ENCODE measurements around the gene LSG1. TPM values are rescaled to one million over a fixed set of nuclear protein-coding genes. Genes with fewer than 3 reads are reported as not detected.

The LSG1 gene
- total and polyA plus RNA-seq, 2 of the 13 experiments (the other 11 are each of a cell fraction or from before 2014, with no cell fraction given), result 21.4 to 32.1 TPM

- no peak overlapping the region for H2AFZ ChIP-seq (ENCODE audit: low read length)
- H3K27ac ChIP-seq (ENCODE audit: extremely low read length, insufficient read depth, low read length), result no peak overlapping the region
- intact Hi-C loops (cut with micrococcal nuclease; ENCODE audit: unreplicated experiment), result loop anchor here (5.0 to 10.0 kb wide), 3 partner anchors 35 to 838 kb away; no protein-coding TSS in a partner anchor
- ChIA-PET POLR2A (interaction anchor here (0.5 to 2.7 kb wide), 3 partner anchors 15 to 584 kb away, joined by 3 to 11 read pairs (median 6); partner anchors contain the start of genes LSG1 and XXYLT1), CTCF (ENCODE audit: low intra/inter-chr PET ratio, low total read pairs) (no interaction called here)
- no peaks in the 10 kb centered on the region for H3K9me3 ChIP-seq (ENCODE audit: low read length)
- no peaks in the 10 kb centered on the region for H4K20me1 ChIP-seq (ENCODE audit: insufficient read depth, low read length)
- ATAC-seq (no peak), DNase-seq (ENCODE audit: low spot score) (no peak), FAIRE-seq (no peak)
- TF ChIP-seq ZNF598 (CRISPR knock-in tag; IDR thresholded peaks at IDR 0.05; ENCODE audit: borderline replicate concordance) (no peak), ZBTB38 (CRISPR knock-in tag; IDR thresholded peaks at IDR 0.05) (0 out of 2 replicates have a peak, but pooled peaks have one; percentile 29), ZHX1 (CRISPR knock-in tag; IDR thresholded peaks at IDR 0.05; ENCODE audit: low read depth) (0 out of 2 replicates have a peak, but pooled peaks have one; percentile 37), HOXA3 (CRISPR knock-in tag; IDR thresholded peaks at IDR 0.05) (peak; percentile 8; the same call in 1 of the 2 replicates), POLR2AphosphoS5 (IDR thresholded peaks at IDR 0.05; ENCODE audit: low read depth, low read length) (no peak), NKX3-1 (CRISPR knock-in tag; IDR thresholded peaks at IDR 0.05) (no peak), ZBTB7A (CRISPR knock-in tag; IDR thresholded peaks at IDR 0.05) (no peak), NR1H2 (CRISPR knock-in tag; IDR thresholded peaks at IDR 0.05; ENCODE audit: borderline replicate concordance, low read depth) (no peak), ZNF451 (CRISPR knock-in tag; IDR thresholded peaks at IDR 0.05) (no peak)
- WGBS (ENCODE audit: low lambda C conversion rate), result 97% methylated on average over 62 of the region's 86 CpGs
- H3K4me2 ChIP-seq (ENCODE audit: low read depth, low read length), result no peak overlapping the region
- H3K4me3 ChIP-seq (replicated peaks in 1 of 3; ENCODE audit: insufficient read depth in 1 of 3, low read depth in 2 of 3, low read length in 3 of 3), result no peak overlapping the region; a peak in 1 of 6 replicates
- peaks cover 0 to 22% of the 10 kb centered on the region in 2 experiments; a peak in 1 of 5 replicates for H3K27me3 ChIP-seq (ENCODE audit: control insufficient read depth in 1 of 2, insufficient read depth in 2 of 2, low read length in 2 of 2)
- H3K79me2 ChIP-seq (ENCODE audit: insufficient read depth, low read length), result no peaks in the 10 kb centered on the region
- BruUV-seq (replicated peaks), result TSS peak; percentile 76
- H3K4me1 ChIP-seq (ENCODE audit: insufficient read depth, low read length), result peaks cover 85% of the 10 kb centered on the region
- in situ Hi-C loops (cut with HindIII; ENCODE audit: extremely low pct_ligation_motif_present, low pct_unique_long_range_greater_than_20kb), result loop anchor here (5.0 to 10.0 kb wide), 3 partner anchors 58 to 420 kb away; no protein-coding TSS in a partner anchor
- no peaks in the 10 kb centered on the region for H3K36me3 ChIP-seq (replicated peaks in 1 of 2; ENCODE audit: control insufficient read depth in 1 of 2, insufficient read depth in 2 of 2, low read length in 2 of 2)
- no peak overlapping the region for H3K9ac ChIP-seq (ENCODE audit: insufficient read depth, low read depth, low read length)
Observed at GRCh38 chr3:194686816-194687637, 15.0 kb upstream of the LSG1 start.

Measured in HepG2 (cell line).